ACHN (cell line): ENCODE data around the gene PAK2.
A peak's percentile ranks its signal among the peaks of the same experiment; 100 is the strongest.
"Not testable (repeated sequence)": the region's sequence is repeated elsewhere in the genome, so short reads cannot be mapped to it uniquely, and the experiment has no call there.

ENCODE experiments used
- DNase-seq: peaks from one replicate; pipeline ENCODE4 v3.0.0-alpha.2; 2015
- in situ Hi-C: cut with HindIII; loops from 2 replicates; pipeline ENCODE4 v1.10.0; 2017; ENCODE audit warnings: low sequenced_read_pairs, low pct_ligation_motif_present, low pct_unique_long_range_greater_than_20kb

PAK2 gene

DNA sequence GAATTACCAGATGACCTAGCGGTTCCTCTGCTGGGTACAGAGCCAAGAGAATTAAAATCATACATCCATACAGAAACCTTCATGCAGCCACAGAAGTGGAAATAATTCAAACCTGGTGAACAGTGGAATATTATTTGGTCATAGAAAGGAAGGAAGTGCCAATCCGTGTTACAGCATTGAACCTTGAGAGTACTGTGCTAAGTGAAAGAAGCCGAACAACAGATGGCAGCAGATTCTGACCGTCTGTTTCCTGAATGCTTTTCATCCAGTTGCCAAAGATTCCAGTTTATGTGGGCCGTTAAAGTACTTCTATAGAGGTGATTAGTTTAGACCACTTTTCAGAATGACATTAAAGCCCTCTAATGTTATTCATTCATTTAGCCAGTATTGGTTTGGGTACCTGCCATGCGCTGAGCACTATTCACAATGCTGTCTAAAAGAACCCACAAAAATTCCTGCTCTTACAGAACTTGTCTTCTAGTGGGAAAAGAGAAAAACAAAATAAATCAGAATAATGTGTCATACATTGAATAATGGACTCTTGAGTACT is 82.2 kb downstream of the PAK2 start:
- in situ Hi-C loops: no loop called here
- DNase-seq: no peak

- in situ Hi-C loops, DNase-seq: not testable (repeated sequence)
Measured at GRCh38 chr3:196829651-196830050, 90.0 kb downstream of the PAK2 start.

- peak; percentile 17 for DNase-seq
- in situ Hi-C loops: no loop called here
Measured at GRCh38 chr3:196835086-196835485, 95.4 kb downstream of the PAK2 start.

DNA sequence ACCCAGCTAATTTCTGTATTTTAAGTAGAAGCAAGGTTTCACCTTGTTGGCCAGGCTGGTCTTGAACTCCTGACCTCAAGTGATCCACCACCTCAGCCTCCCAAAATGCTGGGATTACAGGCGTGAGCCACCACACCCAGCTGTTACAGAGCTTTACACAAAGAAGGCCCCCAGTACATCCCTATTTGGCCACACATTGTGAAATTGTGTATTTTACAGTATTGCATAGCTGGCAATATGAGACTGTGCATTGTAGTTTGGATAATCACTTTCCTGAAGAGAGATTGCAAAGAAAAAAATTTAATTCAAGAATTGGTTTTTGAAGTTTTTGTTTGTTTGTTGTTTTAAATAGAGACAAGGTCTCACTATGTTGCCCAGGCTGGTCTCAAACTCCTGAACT is 97.0 kb downstream of the PAK2 start:
- in situ Hi-C loops, DNase-seq: not testable (repeated sequence)

DNA sequence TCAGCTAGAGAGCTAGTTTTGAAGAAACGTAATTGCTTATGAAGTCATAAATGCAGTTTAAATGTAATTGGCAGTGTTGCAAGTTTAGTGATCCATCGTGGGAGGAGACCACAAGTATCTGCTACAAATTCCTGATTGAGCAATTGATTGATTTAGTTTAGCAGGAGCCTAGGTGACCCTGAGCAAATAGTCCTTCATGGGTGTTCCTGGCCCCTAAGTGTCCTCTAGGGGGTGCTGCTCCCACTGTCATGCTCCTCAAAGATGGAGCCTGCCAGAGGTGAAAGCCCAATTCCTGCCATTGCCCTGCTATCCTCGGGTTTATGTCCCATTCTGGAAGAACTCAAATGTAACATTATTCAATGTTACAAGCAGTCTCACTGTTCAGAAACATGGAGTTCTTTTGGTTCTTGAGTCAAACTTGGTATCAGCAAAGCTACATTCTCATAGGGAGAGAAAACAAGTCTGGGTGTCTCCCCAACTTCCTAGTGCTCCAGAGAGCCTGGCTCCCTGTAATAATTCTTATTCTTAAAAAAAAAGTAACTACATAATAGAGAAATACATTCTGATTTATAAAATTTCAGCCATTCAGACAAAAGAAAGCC is 98.3 kb downstream of the PAK2 start:
- in situ Hi-C loops: no loop called here
- peak; percentile 57 for DNase-seq

GRCh38 chr3:196839351-196839750 is 99.7 kb downstream of the PAK2 start:
- in situ Hi-C loops, DNase-seq: not testable (repeated sequence)

GRCh38 chr3:196842567-196843434 is 103.1 kb downstream of the PAK2 start:
- no peak for DNase-seq

DNA sequence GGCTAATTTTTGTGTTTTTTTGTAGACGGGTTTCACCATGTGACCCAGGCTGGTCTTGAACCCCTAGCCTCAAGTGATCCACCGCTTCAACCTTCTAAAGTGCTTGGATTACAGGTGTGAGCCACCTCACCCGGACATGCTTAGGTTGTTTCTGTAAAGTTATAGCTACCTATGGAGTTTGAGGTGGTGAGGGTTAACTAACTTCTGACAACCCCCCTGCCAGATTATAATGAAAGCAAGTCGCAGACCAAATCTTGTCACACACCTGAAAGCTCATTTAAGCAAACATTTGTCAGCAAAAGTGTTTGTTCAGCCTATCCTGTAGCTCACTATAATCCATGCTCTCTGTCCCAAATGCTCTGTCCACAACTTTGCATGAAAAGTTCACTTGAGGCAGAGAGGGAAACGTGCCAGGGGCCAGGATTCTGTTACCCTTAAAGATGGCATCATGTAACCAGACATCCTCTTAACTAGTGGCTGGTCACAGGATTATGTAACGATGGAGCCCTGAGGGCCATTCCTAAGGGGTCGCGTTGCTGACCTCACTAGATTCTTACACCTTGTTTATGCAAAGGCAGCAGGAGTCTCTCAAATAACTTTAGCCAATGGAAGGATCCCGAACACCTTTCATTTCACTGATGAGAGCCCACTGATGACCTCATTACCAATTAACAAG is 103.9 kb downstream of the PAK2 start:
- in situ Hi-C loops: no loop called here
- DNase-seq: no peak

More at GRCh38 chr3:196842567-196843434, 103.1 kb downstream of the PAK2 start:
- in situ Hi-C loops: no loop called here

DNA sequence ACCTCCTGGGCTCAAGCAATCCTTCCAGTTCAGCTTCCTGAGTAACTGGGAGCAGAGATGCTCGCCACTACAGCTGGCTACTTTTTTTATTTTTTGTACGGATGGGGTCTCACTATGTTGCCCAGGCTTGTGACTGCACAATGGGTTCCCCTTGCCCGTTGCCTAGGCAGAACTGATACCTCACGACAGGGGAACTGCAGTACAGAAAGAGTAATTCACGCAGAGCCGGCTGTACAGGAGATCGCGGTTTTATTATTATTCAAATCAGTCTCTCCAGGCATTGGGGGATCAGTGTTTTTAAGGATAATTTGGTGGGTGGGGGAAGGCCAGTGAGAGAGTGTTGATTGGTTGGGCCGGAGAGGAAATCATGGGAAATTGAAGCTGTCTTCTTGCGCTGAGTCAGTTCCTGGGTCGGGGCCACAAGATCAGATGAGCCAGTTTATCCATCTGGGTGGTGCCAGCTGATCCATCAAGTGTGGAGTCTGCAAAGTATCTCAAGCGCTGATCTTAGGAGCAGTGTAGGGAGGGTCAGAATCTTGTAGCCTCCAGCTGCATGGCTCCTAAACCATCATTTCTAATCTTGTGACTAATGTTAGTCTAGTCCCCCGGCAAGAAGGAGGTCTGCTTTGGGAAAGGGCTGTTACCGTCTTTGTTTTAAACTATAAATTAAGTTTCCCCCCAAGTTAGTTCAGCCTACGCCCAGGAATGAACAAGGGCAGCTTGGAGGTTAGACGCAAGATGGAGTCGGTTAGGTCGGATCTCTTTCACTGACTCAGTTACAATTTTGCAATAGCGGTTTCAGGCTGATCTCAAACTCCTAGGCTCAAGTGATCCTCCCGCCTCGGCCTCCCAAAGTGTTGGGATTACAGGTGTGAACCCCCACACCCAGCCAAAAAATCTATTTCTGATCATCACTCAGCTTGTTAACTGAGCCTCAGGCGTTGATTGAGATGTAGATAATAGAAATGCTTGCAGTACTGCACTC is 104.9 kb downstream of the PAK2 start:
- in situ Hi-C loops, DNase-seq: not testable (repeated sequence)

GRCh38 chr3:196848375-196848774 is 108.7 kb downstream of the PAK2 start:
- in situ Hi-C loops, DNase-seq: not testable (repeated sequence)

GRCh38 chr3:196849180-196849741 is 109.6 kb downstream of the PAK2 start:
- in situ Hi-C loops: no loop called here
- DNase-seq: no peak

GRCh38 chr3:196863000-196863399 is 123.3 kb downstream of the PAK2 start:
- DNase-seq, in situ Hi-C loops: not testable (repeated sequence)

DNA sequence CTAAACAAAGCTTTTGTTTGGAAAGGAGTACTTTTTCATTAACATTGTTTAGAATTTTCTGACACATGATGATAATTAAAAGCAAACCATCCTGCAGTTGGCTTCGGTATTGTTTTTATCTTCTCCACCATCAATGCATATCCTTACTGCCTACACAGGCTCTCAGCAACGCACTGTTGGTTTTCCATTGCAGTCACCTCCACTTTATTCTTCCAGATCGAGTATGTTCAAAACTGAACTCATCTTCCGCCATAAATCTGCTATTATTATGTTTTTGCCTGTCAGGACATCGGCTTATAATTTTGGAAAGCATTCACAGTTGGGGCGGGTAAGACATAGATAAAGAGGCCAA is 127.5 kb downstream of the PAK2 start:
- in situ Hi-C loops: no loop called here
- DNase-seq: no peak

- DNase-seq: peak; percentile 89
- in situ Hi-C loops: no loop called here
Measured at GRCh38 chr3:196867507-196868296, 128.0 kb downstream of the PAK2 start, which contains the start of gene SENP5. Gene SENP5 (plus strand): TSS chr3:196867920. CDS start chr3:196885182, 17,262 bp downstream.

DNA sequence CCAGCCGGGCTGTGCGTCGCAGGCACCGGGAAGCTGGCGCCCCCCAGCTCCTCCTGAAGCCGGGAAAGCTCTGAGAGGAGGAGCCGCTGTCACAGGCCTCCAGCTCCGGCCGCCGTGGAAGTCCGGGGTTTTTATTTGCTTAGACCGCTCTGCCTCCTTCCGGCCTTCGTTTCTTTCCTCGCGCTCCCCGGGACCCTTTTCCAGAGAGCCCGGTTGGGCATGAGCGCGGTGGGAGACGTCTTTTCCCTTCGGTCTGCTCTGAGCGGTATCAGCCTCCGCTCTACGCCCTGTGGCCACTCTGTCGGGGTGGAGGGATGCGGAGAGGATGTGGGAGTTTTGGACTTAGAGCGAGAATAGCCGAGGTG is 128.6 kb downstream of the PAK2 start:
- in situ Hi-C loops: no loop called here
- DNase-seq: peak; percentile 23

- DNase-seq: no peak
- in situ Hi-C loops: no loop called here
Measured at GRCh38 chr3:196872316-196872715, 132.7 kb downstream of the PAK2 start.

- in situ Hi-C loops, DNase-seq: not testable (repeated sequence)
Measured at GRCh38 chr3:196874511-196875094, 134.9 kb downstream of the PAK2 start.
